Measurements from ENCODE around the gene UBE2H.
"Not testable (repeated sequence)": the region's sequence is repeated elsewhere in the genome, so short reads cannot be mapped to it uniquely, and the experiment has no call there.

Gene UBE2H

GRCh38 chr7:129801882-129802281 is 150.9 kb downstream of the UBE2H start:
- TF ChIP-seq CTCF (IDR thresholded peaks at IDR 0.05; ENCODE audit: borderline replicate concordance, insufficient read depth, low read depth, low read length): no peak
- no peak overlapping the region for H3K4me3 ChIP-seq (ENCODE audit: low read depth, low read length)

- TF ChIP-seq CTCF (IDR thresholded peaks at IDR 0.05; ENCODE audit: borderline replicate concordance, insufficient read depth, low read depth, low read length): no peak
- H3K4me3 ChIP-seq (ENCODE audit: low read depth, low read length): no peak overlapping the region
Observed at GRCh38 chr7:129800901-129801300, 151.9 kb downstream of the UBE2H start.

- no peak for TF ChIP-seq CTCF (IDR thresholded peaks at IDR 0.05; ENCODE audit: borderline replicate concordance, insufficient read depth, low read depth, low read length)
- no peak overlapping the region for H3K4me3 ChIP-seq (ENCODE audit: low read depth, low read length)
Observed at GRCh38 chr7:129799350-129799955, 153.3 kb downstream of the UBE2H start.

GRCh38 chr7:129798616-129799349 is 154.0 kb downstream of the UBE2H start:
- TF ChIP-seq CTCF (IDR thresholded peaks at IDR 0.05; ENCODE audit: borderline replicate concordance, insufficient read depth, low read depth, low read length): no peak
- H3K4me3 ChIP-seq (ENCODE audit: low read depth, low read length): no peak overlapping the region

- no peak for TF ChIP-seq CTCF (IDR thresholded peaks at IDR 0.05; ENCODE audit: borderline replicate concordance, insufficient read depth, low read depth, low read length)
- no peak overlapping the region for H3K4me3 ChIP-seq (ENCODE audit: low read depth, low read length)
Observed at GRCh38 chr7:129797214-129797789, 155.5 kb downstream of the UBE2H start.

- no peak for TF ChIP-seq CTCF (IDR thresholded peaks at IDR 0.05; ENCODE audit: borderline replicate concordance, insufficient read depth, low read depth, low read length)
Observed at GRCh38 chr7:129796186-129796775, 156.5 kb downstream of the UBE2H start.

GRCh38 chr7:129794461-129794860 is 158.3 kb downstream of the UBE2H start:
- not testable (repeated sequence) for H3K4me3 ChIP-seq (ENCODE audit: low read depth, low read length)

More at GRCh38 chr7:129796186-129796775, 156.5 kb downstream of the UBE2H start:
- H3K4me3 ChIP-seq (ENCODE audit: low read depth, low read length): no peak overlapping the region
